ENCODE results near the gene BMP4. TPM values are rescaled to one million over a fixed set of nuclear protein-coding genes. Genes with fewer than 3 reads are reported as not detected.

The BMP4 gene
- total RNA-seq, 1 experiment from 2014 or later: 20.4 TPM

GRCh38 chr14:53946071-53946403, 10.6 kb downstream of the BMP4 start:
- no peaks in the 10 kb centered on the region; the same call in 1 of the 2 replicates for H3K36me3 ChIP-seq (replicated peaks; ENCODE audit: control insufficient read depth, insufficient read depth, low read length)
- H3K4me3 ChIP-seq (ENCODE audit: insufficient read depth, low read depth, low read length): peak overlapping the region; percentile 48
- peaks cover 50% of the 10 kb centered on the region for H3K27me3 ChIP-seq (ENCODE audit: control insufficient read depth, insufficient read depth, low read length)
- DNase-seq: peak; percentile 51

- DNase-seq: no peak
- peaks cover 36% of the 10 kb centered on the region for H3K27me3 ChIP-seq (ENCODE audit: control insufficient read depth, insufficient read depth, low read length)
- no peaks in the 10 kb centered on the region for H3K36me3 ChIP-seq (replicated peaks; ENCODE audit: control insufficient read depth, insufficient read depth, low read length)
- H3K4me3 ChIP-seq (ENCODE audit: insufficient read depth, low read depth, low read length): no peak overlapping the region
Measured at GRCh38 chr14:53943751-53944083, 12.9 kb downstream of the BMP4 start.

- peak; percentile 72 for DNase-seq
- peaks cover 31% of the 10 kb centered on the region for H3K27me3 ChIP-seq (ENCODE audit: control insufficient read depth, insufficient read depth, low read length)
- no peaks in the 10 kb centered on the region for H3K36me3 ChIP-seq (replicated peaks; ENCODE audit: control insufficient read depth, insufficient read depth, low read length)
- no peak overlapping the region for H3K4me3 ChIP-seq (ENCODE audit: insufficient read depth, low read depth, low read length)
Measured at GRCh38 chr14:53942970-53943750, 13.5 kb downstream of the BMP4 start.

DNA sequence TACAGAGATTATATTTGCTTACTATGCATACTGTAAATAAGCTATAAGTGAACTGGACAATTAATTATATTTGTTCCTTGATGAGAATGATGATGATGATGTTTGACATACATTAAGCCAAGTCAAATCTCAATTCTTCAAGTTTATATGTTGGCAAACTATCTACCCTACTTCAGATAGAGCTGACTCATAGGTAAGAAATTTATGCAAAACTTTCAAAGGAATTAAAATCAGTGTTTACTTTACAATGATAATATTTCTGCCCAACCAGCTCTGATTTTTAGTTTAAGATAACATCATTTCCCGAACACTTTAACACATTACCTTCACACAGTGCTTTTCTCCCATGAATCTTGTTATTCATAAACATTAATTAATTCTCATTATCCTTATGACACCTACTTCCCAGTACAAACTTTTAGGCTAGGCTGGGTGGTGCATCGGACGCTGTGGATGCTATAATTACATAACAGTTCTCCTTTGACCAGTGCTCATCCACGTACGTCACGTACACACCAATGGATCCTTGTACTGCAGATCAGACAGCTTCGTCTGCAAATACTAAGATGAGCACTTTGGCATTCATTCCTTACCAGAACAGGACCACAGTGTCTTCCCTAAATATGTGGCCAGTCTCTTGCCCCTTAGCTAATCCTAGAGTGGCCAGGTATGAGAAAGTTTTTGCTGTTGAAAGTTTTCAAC, 18.3 kb downstream of the BMP4 start:
- Histone ChIP-seq H3K36me3 (replicated peaks; ENCODE audit: control insufficient read depth, insufficient read depth, low read length) (no peaks in the 10 kb centered on the region), H3K27me3 (ENCODE audit: control insufficient read depth, insufficient read depth, low read length) (no peaks in the 10 kb centered on the region), H3K4me3 (ENCODE audit: insufficient read depth, low read depth, low read length) (no peak overlapping the region)
- no peak for DNase-seq

GRCh38 chr14:53934778-53935414, 21.7 kb downstream of the BMP4 start:
- Histone ChIP-seq H3K4me3 (ENCODE audit: insufficient read depth, low read depth, low read length) (no peak overlapping the region), H3K36me3 (replicated peaks; ENCODE audit: control insufficient read depth, insufficient read depth, low read length) (no peaks in the 10 kb centered on the region), H3K27me3 (ENCODE audit: control insufficient read depth, insufficient read depth, low read length) (no peaks in the 10 kb centered on the region)
- no peak for DNase-seq

DNA sequence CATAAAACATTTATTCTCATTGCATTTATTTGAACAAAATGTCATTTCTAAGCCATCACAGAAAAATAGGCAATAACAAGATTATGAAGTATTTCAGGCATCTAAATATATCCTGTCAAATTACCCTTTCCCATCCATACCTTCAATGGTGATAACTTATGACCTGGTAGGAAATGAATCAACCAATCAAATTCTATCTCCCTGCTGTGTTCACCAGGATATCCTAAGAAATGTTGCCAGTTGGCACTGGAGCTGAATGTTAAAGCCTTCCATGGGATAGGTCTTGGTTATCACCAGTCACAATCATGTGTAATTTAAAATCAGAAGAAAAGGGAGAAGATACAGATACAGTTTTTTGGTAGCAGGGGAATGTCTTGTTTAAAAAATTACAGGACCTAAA, 23.7 kb downstream of the BMP4 start:
- no peaks in the 10 kb centered on the region for H3K36me3 ChIP-seq (replicated peaks; ENCODE audit: control insufficient read depth, insufficient read depth, low read length)
- H3K27me3 ChIP-seq (ENCODE audit: control insufficient read depth, insufficient read depth, low read length): no peaks in the 10 kb centered on the region
- no peak for DNase-seq
- no peak overlapping the region for H3K4me3 ChIP-seq (ENCODE audit: insufficient read depth, low read depth, low read length)

DNA sequence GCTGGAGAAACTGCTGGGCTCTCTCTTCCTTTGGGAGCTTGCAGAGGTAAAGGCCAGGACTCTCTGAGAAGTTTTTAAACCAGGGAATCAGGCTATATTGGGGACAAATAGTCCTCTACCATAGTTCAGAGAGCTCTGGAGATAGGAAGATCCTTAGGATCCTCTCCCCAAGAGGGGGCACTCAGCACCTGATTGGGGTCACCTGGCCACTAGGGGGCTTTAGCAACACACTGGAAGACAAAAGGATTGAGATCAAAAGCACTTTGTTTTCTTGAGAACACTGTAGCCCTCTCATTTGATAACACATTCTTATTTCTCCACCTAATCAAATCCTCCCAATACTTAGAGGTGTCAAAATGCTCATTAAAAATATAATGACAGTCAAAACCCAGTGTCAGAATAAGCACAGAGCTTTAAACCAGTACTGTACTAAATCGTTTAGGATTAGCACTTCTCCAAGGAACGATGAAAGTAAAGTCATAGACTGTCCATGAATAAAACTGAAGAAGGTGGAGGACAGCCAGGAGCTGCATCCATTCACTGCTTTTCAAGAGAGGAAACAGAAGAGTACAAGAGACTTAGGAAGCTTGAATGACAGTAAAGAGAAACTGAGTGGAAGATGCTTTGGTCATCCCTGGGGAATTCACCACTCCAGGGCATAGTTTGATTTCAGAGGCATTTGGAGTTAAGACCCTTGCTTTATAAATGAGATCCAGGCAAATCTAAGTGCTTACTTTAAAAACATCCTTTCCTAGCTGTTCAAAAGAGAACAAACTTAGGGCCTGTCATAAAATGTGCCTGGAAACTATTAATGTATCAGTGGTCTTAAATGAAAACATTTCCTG, 26.5 kb downstream of the BMP4 start:
- no peaks in the 10 kb centered on the region for H3K27me3 ChIP-seq (ENCODE audit: control insufficient read depth, insufficient read depth, low read length)
- H3K36me3 ChIP-seq (replicated peaks; ENCODE audit: control insufficient read depth, insufficient read depth, low read length): no peaks in the 10 kb centered on the region
- peak; percentile 78 for DNase-seq
- no peak overlapping the region for H3K4me3 ChIP-seq (ENCODE audit: insufficient read depth, low read depth, low read length)

DNA sequence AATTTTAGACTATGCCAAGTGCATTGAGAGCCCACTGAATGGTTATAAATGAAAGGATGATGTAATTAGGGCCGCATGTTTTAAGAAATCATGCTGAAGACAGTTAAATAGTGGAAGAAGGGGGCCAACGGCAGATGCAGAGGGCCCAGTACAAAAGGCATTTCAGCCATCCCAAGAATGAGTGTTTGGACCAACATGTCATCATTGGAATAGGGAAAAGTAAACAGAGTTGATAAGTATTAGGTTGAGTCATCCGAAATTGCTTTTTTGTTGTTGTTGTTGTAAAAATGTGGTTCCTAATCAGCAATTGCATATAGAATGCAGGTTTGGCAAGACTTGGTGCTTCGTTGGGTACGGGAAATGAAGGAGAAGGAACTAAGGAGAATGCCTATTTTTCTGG, 29.5 kb downstream of the BMP4 start:
- no peak overlapping the region for H3K4me3 ChIP-seq (ENCODE audit: insufficient read depth, low read depth, low read length)
- H3K36me3 ChIP-seq (replicated peaks; ENCODE audit: control insufficient read depth, insufficient read depth, low read length): no peaks in the 10 kb centered on the region
- H3K27me3 ChIP-seq (ENCODE audit: control insufficient read depth, insufficient read depth, low read length): no peaks in the 10 kb centered on the region
- no peak for DNase-seq

- DNase-seq: no peak
- Histone ChIP-seq H3K27me3 (ENCODE audit: control insufficient read depth, insufficient read depth, low read length) (no peaks in the 10 kb centered on the region), H3K36me3 (replicated peaks; ENCODE audit: control insufficient read depth, insufficient read depth, low read length) (no peaks in the 10 kb centered on the region), H3K4me3 (ENCODE audit: insufficient read depth, low read depth, low read length) (no peak overlapping the region)
Measured at GRCh38 chr14:53925201-53925766, 31.3 kb downstream of the BMP4 start.

DNA sequence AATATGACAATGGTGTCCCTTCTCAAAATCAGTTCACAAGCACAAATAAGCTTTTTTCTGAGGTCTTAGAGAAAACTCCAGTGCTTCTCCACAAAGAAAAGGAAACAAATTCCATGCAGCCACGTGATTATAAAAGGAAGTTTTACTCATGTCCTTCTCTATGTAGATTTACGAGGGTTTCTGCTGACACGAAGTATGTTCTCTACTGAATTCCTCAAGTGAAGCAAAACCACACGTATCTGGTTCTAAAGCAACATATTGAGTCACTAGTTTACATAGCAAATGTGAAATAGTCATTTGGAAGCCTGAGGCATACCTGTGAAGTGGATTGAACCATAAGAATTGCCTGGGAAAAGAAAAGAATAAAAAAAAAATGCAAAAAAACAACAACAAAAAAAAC, 31.9 kb downstream of the BMP4 start:
- Histone ChIP-seq H3K27me3 (ENCODE audit: control insufficient read depth, insufficient read depth, low read length) (no peaks in the 10 kb centered on the region), H3K4me3 (ENCODE audit: insufficient read depth, low read depth, low read length) (no peak overlapping the region), H3K36me3 (replicated peaks; ENCODE audit: control insufficient read depth, insufficient read depth, low read length) (no peaks in the 10 kb centered on the region)
- no peak for DNase-seq

- H3K4me3 ChIP-seq (ENCODE audit: insufficient read depth, low read depth, low read length): no peak overlapping the region
- no peaks in the 10 kb centered on the region for H3K27me3 ChIP-seq (ENCODE audit: control insufficient read depth, insufficient read depth, low read length)
- H3K36me3 ChIP-seq (replicated peaks; ENCODE audit: control insufficient read depth, insufficient read depth, low read length): no peaks in the 10 kb centered on the region
- DNase-seq: no peak
Measured at GRCh38 chr14:53921027-53921426, 35.6 kb downstream of the BMP4 start.

- no peak overlapping the region for H3K4me3 ChIP-seq (ENCODE audit: insufficient read depth, low read depth, low read length)
- no peaks in the 10 kb centered on the region for H3K27me3 ChIP-seq (ENCODE audit: control insufficient read depth, insufficient read depth, low read length)
- no peak for DNase-seq
- no peaks in the 10 kb centered on the region for H3K36me3 ChIP-seq (replicated peaks; ENCODE audit: control insufficient read depth, insufficient read depth, low read length)
Measured at GRCh38 chr14:53916239-53916638, 40.4 kb downstream of the BMP4 start.

GRCh38 chr14:53915364-53916014, 41.1 kb downstream of the BMP4 start:
- no peak overlapping the region for H3K4me3 ChIP-seq (ENCODE audit: insufficient read depth, low read depth, low read length)
- no peak for DNase-seq
- H3K36me3 ChIP-seq (replicated peaks; ENCODE audit: control insufficient read depth, insufficient read depth, low read length): no peaks in the 10 kb centered on the region
- no peaks in the 10 kb centered on the region for H3K27me3 ChIP-seq (ENCODE audit: control insufficient read depth, insufficient read depth, low read length)

DNA sequence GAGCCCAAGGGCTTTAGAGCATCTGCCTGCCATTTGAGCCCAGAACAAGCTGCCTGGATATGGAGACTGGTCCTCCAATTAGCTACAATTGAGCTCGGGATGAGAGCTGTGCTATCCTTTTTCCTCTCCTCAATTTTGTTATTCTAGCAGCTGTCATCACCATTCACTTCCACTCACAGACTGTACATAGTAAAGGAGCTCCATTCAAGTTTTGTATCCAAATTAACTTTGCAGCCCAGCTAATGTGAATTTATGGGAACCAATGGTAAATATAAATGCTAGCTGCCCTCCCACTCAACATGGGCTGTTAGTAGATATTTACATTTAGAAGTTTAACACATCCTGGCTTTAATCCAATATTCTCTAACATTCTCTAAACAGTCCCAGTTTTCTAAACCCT, 44.6 kb downstream of the BMP4 start:
- Histone ChIP-seq H3K36me3 (replicated peaks; ENCODE audit: control insufficient read depth, insufficient read depth, low read length) (no peaks in the 10 kb centered on the region), H3K4me3 (ENCODE audit: insufficient read depth, low read depth, low read length) (no peak overlapping the region), H3K27me3 (ENCODE audit: control insufficient read depth, insufficient read depth, low read length) (no peaks in the 10 kb centered on the region)
- no peak for DNase-seq
